ENCODE measurements around the gene KRTAP4-4. TPM values are rescaled to one million over a fixed set of nuclear protein-coding genes. Genes with fewer than 3 reads are reported as not detected.

KRTAP4-4 gene
- total and polyA plus RNA-seq, 2 of the 8 experiments (the other 6 are each of a cell fraction or from before 2014, with no cell fraction given), result not detected

- Histone ChIP-seq H2AK5ac (ENCODE audit: low read depth, low read length) (no peak overlapping the region), H4K20me1 (replicated peaks in 1 of 2; ENCODE audit: control insufficient read depth in 1 of 2, insufficient read depth in 2 of 2, low read length in 2 of 2) (no peaks in the 10 kb centered on the region), H3K27ac (ENCODE audit: low read depth, low read length) (no peak overlapping the region), H2BK12ac (ENCODE audit: low read depth, low read length) (no peak overlapping the region), H3K9me3 (ENCODE audit: insufficient read depth in 2 of 2, low read depth in 1 of 2, low read length in 1 of 2) (no peaks in the 10 kb centered on the region; a peak in 1 of 4 replicates), H4K5ac (ENCODE audit: insufficient read length, low read depth, low read length) (no peak overlapping the region), H3K79me2 (ENCODE audit: control insufficient read depth in 1 of 2, insufficient read depth in 2 of 2, low read length in 2 of 2) (no peaks in the 10 kb centered on the region), H3K18ac (ENCODE audit: extremely low read depth, low read length) (no peak overlapping the region), H3K4me1 (replicated peaks in 1 of 4; ENCODE audit: control insufficient read depth in 3 of 4, insufficient read depth in 4 of 4, low read length in 3 of 4) (no peaks in the 10 kb centered on the region), H3K4me2 (ENCODE audit: insufficient read depth in 1 of 2, low read depth in 2 of 2, low read length in 2 of 2) (no peak overlapping the region), H2AFZ (ENCODE audit: low read length) (no peak overlapping the region), H4K91ac (replicated peaks; ENCODE audit: insufficient read length, low read length) (no peak overlapping the region), H3K14ac (ENCODE audit: insufficient read length) (no peak overlapping the region), H3K56ac (replicated peaks; ENCODE audit: insufficient read length, low read depth, low read length) (no peak overlapping the region), H3K27me3 (replicated peaks in 1 of 4; ENCODE audit: control insufficient read depth in 3 of 4, extremely low read depth in 1 of 4, insufficient read depth in 3 of 4, low read length in 3 of 4) (no peaks in the 10 kb centered on the region), H3K9ac (replicated peaks in 1 of 4; ENCODE audit: extremely low read depth in 1 of 4, low read depth in 3 of 4, low read length in 3 of 4) (no peak overlapping the region), H2BK5ac (ENCODE audit: low read depth, low read length) (no peak overlapping the region), H3K23ac (ENCODE audit: insufficient read length) (no peak overlapping the region), H2BK20ac (ENCODE audit: low read length) (no peak overlapping the region), H3K4me3 (ENCODE audit: extremely low read depth in 1 of 4, insufficient read depth in 2 of 4, low read depth in 3 of 4, low read length in 4 of 4) (no peak overlapping the region), H3K4ac (replicated peaks; ENCODE audit: insufficient read length, low read depth, low read length) (no peak overlapping the region), H2BK15ac (ENCODE audit: low read length) (no peak overlapping the region), H2BK120ac (replicated peaks; ENCODE audit: low read depth, low read length) (no peak overlapping the region), H4K8ac (ENCODE audit: extremely low read depth, insufficient read depth, low read length) (no peak overlapping the region), H3K36me3 (ENCODE audit: control insufficient read depth in 2 of 4, insufficient read depth in 4 of 4, low read length in 3 of 4) (no peaks in the 10 kb centered on the region), H3K23me2 (ENCODE audit: low read depth, low read length) (no peaks in the 10 kb centered on the region), H3K79me1 (ENCODE audit: low read depth, low read length) (no peaks in the 10 kb centered on the region)
- ChIA-PET POLR2A (ENCODE audit: partially characterized antibody) (no interaction called here), CTCF (ENCODE audit: partially characterized antibody) (interaction anchor here (0.6 kb wide), 2 partner anchors 8 to 548 kb away, joined by 3 read pairs; no protein-coding TSS in a partner anchor)
- DNase-seq (ENCODE audit: low read depth in 1 of 2, low spot score in 2 of 2) (no peak), FAIRE-seq (no peak)
- 90% methylated on average over 6 of the region's 7 CpGs; no CpG with 5 or more reads in 1 of the 2 experiments for whole genome bisulfite sequencing, 2 experiments (ENCODE audit: extremely low coverage in 1 of 2, insufficient coverage in 1 of 2, insufficient read length in 1 of 2, insufficient replicate concordance in 2 of 2, low coverage in 1 of 2, low lambda C conversion rate in 2 of 2, missing lambda C conversion rate in 1 of 2)
- no peak for TF ChIP-seq RFX5 (IDR thresholded peaks at IDR 0.05; ENCODE audit: borderline replicate concordance, low read depth, low read length)
- no peak for TF ChIP-seq MAFK (IDR thresholded peaks at IDR 0.05; ENCODE audit: low read depth, low read length)
- no peak for TF ChIP-seq CBX8 (IDR thresholded peaks at IDR 0.05; ENCODE audit: borderline replicate concordance, low read depth, low read length)
- no peak for TF ChIP-seq RNF2 (IDR thresholded peaks at IDR 0.05; ENCODE audit: borderline replicate concordance, low read depth, low read length, missing control alignments, poor library complexity, severe bottlenecking)
- no peak for TF ChIP-seq CHD2 (IDR thresholded peaks at IDR 0.05; ENCODE audit: low read length)
- TF ChIP-seq TAF1 (IDR thresholded peaks at IDR 0.05; ENCODE audit: low read depth, low read length), result no peak
- TF ChIP-seq EZH2 (IDR thresholded peaks at IDR 0.05; ENCODE audit: low read depth, low read length, severe bottlenecking), result no peak
- TF ChIP-seq CREB1 (IDR thresholded peaks at IDR 0.05), result no peak
Observed at GRCh38 chr17:41167561-41167960, 7.0 kb upstream of the KRTAP4-4 start.

All from H1 (cell line).